HG02943 (cell line): ENCODE data around the gene LRCH1.

Experiments used
- ATAC-seq: cut with Tn5 transposase; IDR thresholded peaks from one replicate; pipeline ENCODE4 v1.9.1; 2021; ENCODE audit warnings: mild to moderate bottlenecking, low read depth, moderate library complexity; ENCODE audit not compliant: unreplicated experiment

The LRCH1 gene

DNA sequence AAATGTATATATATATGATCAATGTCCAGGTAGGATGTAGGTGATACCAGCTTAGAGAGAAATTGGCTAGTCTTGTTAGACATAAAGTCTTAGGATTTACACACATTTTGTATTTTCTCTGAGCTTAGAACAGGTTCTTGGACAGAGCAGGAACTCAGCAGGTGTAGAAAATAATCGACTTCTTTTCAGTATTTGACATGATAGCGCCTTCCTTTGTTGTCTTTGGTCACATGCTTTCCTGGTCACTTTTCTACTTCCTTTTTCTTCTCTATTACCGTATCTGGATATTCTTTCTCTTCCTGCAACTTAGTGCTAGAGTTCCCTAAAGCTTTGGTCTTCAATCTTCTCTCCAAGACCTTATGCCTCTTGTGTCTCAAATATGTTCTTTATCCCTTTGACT is 107.4 kb downstream of the LRCH1 start:
- ATAC-seq: no peak

DNA sequence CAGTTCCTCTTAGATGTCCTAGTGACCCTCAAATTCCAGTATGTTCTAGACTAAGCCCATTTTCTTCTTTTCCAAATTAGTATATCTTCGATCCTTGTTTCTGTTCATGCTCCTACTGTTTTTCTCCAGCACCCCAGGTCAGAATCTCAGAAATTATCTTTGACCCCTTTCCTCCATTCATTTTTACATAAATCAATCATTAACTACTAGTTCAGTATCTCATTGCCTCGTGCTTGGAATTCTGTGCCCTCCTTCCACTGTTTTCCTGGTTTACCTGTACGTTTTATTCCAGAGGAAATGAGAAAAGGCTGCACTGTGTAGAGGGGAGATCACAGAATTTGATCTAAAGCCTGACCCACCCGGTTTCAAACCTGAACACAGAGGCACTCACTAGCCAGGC is 107.9 kb downstream of the LRCH1 start:
- ATAC-seq: no peak

DNA sequence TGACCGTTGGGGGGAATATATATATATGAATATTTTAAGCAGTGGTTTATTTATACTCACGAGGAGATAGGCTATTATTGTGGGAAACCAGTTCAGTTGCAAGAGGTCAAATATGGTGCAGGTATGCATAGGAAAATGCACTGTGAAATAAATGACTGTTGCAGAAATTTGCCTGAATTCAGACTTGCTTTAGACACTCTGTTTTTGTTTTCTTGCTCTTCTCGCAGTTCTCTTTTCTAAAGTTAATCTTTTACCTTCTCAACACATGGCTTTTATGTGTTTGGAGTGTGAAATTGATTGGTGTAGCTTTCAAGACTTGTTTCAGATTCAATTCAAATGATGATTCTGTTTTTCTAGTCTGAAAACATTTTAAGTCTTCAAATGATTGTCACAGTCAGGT is 109.7 kb downstream of the LRCH1 start:
- peak; percentile 64 for ATAC-seq

DNA sequence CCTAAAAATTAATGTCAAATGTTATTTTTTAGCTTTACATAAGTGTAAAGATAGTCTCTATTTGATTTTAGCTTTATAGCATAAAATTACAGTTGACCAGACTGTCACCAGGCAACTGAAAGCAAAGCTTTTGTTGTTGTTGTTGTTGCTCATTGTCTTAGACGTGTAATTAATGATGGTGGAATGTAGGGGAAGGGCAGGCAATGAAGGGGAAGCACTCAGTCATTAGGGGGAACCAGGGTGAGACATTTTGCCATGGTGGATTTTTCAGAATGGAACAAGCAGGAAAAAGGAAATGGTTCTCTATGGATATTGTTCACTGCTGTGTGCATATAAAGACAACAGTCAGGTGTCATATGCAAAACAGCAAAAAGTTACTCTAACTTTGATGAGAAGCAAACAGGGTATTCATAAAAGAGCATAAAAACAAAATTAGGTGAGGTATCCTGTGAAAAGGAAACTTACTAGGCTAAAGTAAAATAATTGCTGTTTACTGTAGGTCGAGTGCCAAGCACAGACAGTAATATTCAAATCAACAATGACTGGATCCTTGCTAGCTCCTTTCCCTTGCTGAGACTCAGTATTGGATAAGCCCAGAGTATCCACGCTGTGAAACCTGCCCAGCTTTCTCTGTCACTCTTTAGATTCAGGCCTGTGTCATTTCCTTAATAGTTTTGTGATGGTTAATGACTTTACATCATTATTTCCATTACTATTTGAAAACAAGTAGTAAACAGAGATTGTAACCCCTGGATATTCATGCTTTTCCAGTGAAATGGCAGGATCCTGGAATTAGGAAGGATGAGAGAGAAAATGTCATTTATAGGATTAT is 110.5 kb downstream of the LRCH1 start:
- no peak for ATAC-seq

DNA sequence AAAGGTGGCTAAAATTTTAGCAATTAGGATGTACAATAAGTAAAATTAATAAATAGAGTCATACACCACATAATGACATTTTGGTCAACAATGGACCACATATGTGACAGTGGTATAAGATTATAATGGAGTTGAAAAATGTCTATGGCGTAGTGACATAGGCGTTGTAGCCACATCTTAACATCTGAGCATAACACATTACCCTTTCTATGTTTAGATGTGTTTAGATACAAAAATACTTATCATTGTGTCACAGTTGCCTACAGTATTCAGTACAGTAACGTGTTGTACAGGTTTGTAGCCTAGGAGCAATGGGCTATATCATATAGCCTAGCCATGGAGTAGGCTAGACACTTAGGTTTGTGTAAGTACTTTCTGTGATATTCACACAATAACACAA is 111.2 kb downstream of the LRCH1 start:
- ATAC-seq: no peak

DNA sequence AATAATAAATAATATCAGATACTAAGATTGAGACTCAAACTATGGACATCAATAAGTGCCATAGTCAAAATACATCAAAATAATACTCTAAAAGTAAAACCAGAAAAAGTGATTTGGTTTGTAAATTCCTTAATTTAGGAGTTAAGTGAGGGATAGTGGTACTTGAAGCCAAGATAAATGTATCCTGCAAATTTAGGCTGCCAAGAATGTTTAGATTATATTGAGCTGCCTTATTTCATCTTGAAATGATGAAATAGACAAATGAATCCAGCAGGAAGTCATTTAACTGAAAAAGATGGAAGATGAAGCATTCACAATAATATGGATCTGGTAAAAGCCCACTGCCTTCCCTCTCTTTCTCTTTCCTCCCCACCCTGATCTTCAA is 112.3 kb downstream of the LRCH1 start:
- ATAC-seq: no peak

DNA sequence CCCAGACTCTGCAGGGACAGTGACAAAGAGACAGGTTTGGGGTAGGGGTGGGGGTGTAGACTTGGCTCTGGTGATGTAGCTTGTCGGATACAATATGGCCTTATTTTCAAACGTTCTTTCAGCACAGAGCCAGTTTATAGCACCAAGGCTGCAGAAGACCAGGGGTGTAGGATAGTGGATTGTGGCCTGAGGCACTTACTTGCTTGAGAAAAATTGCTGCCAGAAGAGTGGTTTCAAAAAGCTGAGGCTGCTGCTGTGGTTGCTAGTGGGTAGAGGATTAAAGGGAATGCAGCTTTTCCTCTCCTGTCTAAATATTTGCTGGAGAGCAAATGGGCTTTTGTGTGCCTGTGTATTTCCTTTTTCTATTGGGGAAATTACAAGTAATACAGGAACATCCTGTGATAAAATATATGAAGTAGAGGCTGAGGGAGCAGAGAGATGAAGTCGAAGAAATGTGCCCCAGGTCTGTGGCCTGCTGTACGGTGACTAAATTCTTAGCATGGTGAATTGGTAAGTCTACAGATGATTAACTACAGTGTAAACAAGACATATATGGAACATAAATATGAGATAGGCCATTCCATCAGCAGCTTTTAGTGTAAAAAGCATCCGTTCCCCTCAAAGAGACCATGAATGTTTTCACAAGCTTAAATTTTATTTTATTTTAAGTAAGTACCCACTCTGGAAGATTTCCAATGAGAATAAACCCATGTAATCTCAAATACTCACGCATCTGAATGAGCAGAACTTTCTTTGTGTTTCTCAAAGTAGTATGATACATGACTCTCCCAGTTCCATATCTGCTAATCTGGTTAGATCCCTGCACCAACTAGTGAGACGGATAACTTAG is 112.9 kb downstream of the LRCH1 start:
- peak; percentile 45 for ATAC-seq

DNA sequence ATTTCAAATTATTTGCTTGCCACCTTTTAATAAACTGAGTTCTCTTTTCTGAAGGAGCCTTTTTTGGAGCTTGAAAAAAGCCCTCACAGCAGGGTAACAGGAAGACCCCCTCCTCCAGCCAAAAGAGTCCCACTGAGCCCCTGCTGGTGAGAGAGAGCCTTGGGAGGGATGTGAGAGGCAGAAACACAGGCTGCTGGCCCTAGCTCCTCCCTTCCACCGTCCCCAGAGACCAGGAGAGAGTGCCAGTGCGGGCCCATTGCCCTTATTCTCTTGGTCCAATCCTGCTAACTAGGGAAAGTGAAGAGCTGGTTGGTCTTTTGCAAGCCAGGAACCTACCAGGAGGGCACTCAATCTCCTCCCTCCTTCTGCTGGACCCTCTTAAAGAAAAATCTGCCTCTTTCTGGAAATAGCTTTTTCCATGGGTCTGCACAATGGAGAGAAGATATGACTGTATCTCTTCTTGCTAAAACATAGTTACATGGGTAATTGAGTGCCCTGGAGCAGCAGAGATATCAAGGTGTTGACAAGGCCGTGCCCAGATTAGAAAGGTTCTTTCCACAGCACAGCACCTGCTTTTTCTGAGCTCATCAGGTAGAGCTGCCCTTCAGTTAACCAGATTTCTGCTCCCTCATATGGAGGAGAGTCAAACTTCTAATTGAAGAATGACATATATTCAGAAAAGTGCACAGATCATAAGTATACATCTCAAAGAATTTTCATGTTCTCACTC is 113.9 kb downstream of the LRCH1 start:
- no peak for ATAC-seq

DNA sequence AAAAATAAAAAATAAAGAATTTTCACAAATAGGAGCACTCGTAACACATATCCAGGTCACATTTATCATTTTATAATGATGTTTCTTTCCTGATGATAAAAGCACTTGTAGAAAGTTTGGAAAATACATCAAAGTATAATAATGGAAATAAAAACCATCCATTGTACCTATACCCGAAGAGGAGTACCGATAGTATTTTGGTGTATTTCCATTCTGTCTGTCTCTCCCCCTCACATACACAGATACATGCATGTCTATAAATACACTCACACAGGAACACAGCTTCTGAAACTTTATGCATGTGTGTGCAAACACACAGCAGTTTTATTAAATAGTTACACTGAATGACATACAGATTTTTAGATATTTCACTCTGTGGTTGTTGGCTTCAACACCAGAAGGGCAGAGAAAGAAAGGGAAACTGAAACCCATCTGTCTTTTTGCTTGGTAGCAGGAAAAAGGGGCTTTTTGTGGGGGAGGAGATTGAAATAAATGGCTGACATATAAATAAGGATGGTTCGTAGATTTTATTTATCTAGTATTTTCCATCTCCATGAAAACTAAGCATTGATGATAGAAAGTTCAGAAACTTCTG is 114.8 kb downstream of the LRCH1 start:
- no peak for ATAC-seq

DNA sequence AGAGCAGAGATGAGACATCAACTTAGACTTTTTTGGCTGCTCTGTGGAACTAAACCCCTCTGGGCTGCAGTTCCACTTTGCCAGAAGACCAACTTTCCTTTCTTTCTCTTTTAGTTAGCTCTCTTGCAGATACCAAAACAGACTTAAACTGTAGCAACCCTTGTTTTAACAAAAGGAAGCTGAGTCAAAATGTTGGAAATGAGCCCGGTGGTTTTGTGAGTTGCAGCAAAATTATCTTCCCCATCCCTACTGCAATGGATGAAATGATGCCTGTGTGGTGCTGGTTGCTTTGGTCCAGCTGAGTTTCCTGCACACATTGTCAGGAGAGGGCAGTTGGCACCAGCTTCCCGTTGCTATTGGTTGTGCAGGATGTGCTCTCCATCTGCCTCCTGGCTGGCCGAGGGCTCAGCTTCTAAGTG is 115.3 kb downstream of the LRCH1 start:
- ATAC-seq: no peak

DNA sequence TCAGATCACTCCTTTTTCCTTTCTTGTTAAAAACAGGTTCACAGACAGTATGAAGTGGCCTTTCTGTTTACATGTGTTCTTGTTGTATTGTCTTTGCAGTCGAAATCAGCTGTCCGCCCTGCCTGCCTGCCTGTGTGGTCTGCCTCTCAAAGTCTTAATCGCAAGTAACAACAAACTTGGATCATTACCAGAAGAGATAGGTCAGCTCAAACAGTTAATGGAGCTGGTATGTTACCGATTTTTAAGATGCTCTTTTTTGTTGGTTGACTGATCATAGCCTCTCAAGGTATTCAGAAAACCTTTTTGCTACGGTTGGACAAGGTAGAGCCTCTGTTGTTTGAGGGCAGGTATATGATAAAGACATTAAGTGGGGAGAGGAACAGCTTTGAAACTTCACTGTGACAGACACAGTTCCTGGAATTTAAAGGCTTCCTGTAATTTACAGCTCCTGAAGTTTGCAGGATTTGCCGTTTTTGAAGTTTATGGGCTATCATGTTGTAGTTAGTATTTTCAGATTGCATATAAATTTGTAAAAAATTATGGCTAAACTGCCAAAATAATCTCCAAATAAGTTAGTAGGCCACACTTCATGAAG is 116.1 kb downstream of the LRCH1 start:
- ATAC-seq: no peak

DNA sequence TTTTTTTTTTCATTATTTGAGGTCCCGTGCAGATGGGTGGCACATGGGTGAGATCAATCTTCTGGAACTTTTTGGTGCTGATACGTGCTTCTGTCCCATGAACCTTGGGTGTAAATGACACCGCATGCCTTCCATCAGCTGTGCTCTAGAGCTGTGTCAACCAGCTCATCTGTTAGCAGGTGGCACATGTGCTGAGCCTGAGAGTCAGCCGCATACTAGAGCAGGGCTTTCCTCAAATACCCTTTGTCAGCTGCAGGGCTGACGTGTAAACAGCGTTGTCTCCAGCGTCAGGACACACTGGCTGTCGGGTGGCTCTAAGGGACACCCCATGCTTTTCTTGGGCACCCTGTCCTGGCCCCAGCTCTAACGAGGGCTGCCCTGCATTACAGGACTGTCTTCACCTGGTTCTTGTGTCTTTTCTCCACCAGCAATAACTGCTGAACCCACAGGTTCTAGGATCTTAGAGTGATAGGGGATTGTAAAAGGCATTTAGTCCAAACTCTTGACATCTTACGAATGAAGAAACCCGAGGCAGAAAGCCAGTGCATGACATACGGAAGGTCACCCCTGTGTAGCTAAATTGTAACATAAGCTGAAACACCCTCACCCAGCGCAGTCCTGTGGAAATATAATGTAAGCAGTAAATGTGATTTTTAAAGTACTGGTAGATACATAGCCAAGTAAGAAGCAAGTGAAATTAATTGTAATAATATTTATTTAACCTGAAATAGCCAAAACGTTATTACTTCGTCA is 119.5 kb downstream of the LRCH1 start:
- no peak for ATAC-seq

DNA sequence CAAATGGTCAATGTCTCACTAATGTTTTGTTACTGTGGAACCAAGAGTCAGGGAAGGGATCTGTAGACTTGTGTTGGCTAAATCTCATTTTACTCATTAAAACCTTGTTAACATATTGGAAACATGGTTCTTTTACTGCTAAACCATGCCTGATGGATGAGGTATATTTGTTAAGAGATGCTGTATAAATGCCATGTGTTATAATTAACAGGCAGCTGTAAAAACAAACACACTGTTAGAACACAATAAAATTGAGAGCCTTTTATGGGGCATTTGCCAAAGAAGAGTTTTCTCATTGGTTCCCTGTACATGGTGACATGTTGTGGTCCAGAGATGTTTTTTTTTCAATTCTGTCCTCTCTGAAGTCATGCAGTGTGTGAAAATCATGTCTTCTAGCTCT is 122.0 kb downstream of the LRCH1 start:
- no peak for ATAC-seq

DNA sequence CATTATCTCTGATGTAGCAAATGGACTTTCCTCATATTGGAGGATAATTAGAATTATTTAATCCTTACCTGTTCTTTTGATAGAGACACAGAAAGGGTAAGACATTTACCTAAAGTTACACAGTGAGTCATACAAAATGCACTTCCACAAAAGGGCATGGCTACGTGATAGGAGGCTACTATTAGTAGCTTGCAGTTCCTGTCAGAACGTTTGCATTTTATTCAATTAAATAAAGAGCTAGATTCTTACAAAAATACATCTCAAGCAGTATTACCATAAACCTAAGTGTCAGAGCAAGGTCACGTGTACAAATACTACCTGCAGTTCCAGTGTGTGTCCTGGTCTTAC is 123.4 kb downstream of the LRCH1 start:
- ATAC-seq: no peak

DNA sequence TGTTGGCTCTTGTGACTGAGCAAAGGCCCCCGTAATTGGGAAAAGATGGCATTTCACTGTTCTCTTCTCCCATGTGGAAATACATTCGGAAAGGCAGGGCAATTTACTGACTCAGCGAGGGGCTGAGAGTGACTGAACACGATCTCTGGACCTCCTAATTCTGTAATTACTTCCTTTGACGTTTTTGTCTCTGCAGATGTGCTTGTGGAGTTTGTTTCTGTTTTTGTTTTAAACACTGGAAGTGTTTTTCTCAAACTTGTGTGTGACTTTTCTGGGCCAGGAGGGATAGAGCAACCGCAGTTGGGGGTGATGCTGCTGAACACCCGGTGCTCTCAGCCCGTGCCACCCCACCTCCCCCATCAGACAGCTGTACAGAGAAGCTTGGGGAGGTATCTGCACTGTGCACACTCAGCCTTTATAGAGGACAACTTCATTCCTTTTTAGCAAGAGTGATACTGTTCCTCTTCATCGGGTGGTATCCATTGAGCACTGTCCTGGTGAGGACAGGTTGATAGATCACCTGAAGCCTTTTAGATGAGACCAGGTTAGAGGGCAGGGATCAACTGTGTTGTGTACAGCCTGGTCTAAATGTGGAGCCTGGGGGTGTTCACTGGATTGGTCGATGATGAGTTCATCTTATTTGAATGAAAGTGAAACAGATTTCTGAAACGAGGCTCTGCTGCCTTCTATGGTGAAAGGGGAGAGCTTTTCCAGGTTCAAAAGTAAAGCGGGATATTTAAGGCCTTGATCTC is 126.6 kb downstream of the LRCH1 start:
- ATAC-seq: peak; percentile 95

DNA sequence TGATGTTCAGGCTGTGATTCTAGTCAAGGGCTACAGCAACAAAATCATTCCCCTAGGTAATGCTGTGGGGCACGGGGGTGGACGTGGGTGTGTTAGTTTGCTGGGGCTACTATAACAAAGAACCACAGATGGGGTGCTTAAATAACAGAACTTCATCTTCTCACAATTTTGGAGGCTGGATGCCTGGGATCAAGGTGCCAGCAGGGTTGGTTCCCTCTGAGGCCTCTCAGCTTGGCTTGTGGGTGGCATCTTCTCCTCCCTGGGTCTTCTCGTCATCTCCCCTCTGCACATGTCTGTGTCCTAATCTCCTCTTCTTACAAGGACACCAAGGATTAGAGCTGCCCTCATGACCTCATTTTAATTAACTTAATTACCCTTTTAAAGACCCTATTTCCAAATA is 129.0 kb downstream of the LRCH1 start:
- ATAC-seq: no peak

DNA sequence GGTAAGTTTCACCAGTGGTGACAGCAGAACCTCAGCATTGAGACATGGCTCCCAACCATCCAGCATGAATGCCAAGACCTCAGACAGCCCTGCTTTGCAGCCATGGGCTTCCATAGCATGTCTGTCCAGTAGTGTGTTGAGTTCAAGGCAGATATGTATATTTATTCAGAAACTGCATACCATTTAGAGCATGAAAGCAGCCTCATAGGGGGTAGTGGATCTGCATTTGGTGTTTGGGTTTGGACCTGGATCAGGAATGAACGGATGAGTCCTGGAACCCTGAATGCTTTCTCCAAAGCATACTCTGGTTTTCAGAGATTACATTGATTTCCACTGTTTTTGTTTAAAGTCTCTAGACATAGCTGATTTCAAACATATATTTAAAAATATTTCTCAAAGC is 129.7 kb downstream of the LRCH1 start:
- ATAC-seq: no peak

DNA sequence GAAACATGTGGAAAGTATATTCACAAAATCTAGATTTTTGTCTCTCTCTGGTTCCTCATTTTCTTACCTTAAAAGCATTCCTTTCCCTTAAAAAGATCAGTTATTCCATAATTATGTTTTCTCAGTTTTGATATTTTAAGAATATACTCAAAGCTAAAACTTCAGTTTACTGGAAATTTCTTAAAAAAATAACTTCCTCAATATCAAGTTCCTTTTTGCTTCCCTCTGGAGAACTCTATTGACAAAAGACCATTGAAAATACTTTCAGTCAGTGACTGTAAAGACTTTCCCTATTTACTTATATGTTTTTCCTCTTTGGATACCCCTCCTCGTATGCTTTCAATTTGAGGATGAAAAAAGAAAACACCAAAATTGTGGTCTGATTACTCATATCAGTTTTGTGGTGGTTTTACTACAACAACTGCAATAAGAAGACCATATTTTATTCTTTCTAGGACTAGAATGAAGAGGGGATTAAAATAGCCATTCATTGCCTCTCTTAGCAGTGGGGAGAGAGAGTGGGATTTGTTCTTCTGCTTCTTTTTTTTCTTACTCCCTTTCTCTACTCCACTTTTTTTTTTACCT is 130.8 kb downstream of the LRCH1 start:
- ATAC-seq: no peak
